Measurements from ENCODE around the gene SLIT1. TPM values are rescaled to one million over a fixed set of nuclear protein-coding genes. Genes with fewer than 3 reads are reported as not detected.

The SLIT1 gene
- total and polyA plus RNA-seq, 2 donors, result 0.19 to 0.58 TPM

GRCh38 chr10:97030894-97031293 is 154.9 kb downstream of the SLIT1 start:
- H3K4me3 ChIP-seq (ENCODE audit: low read depth, low read length), result no peak overlapping the region
- WGBS, result 68% methylated on average over 6 of the region's 6 CpGs
- no peaks in the 10 kb centered on the region for H3K36me3 ChIP-seq (ENCODE audit: insufficient read depth)
- H3K27ac ChIP-seq (ENCODE audit: low read depth), result no peak overlapping the region
- H3K4me1 ChIP-seq (ENCODE audit: insufficient read depth), result no peaks in the 10 kb centered on the region
- no peak for DNase-seq (ENCODE audit: extremely low spot score)

DNA sequence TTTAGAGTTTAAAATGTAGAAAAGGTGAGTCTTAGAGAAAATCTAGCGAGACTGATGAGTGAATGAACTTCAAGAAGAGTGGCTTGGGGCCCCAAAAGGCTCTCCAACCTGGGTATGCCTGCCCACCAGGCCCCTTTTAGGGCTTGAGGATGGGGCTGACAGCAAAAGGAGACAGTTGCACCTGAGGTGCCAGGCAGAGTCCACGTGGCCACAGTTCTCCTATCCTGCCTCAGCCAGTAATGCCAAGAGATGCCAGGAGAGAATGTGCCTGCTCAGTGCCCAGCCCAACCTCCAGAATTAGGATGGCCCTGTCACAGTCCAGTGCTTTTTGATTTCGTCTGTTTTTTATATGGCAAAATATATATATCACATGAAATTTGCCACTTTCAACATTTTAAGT is 156.5 kb downstream of the SLIT1 start:
- WGBS, result 87% methylated on average over 3 of the region's 3 CpGs
- H3K4me3 ChIP-seq (ENCODE audit: low read depth, low read length), result no peak overlapping the region
- H3K36me3 ChIP-seq (ENCODE audit: insufficient read depth), result no peaks in the 10 kb centered on the region
- no peak overlapping the region for H3K27ac ChIP-seq (ENCODE audit: low read depth)
- H3K4me1 ChIP-seq (ENCODE audit: insufficient read depth), result no peaks in the 10 kb centered on the region
- no peak for DNase-seq (ENCODE audit: extremely low spot score)

GRCh38 chr10:97028832-97029178 is 157.0 kb downstream of the SLIT1 start:
- H3K27ac ChIP-seq (ENCODE audit: low read depth), result no peak overlapping the region
- H3K4me1 ChIP-seq (ENCODE audit: insufficient read depth), result no peaks in the 10 kb centered on the region
- 91% methylated on average over 3 of the region's 3 CpGs for WGBS
- no peak overlapping the region for H3K4me3 ChIP-seq (ENCODE audit: low read depth, low read length)
- DNase-seq (ENCODE audit: extremely low spot score), result no peak
- H3K36me3 ChIP-seq (ENCODE audit: insufficient read depth), result no peaks in the 10 kb centered on the region

DNA sequence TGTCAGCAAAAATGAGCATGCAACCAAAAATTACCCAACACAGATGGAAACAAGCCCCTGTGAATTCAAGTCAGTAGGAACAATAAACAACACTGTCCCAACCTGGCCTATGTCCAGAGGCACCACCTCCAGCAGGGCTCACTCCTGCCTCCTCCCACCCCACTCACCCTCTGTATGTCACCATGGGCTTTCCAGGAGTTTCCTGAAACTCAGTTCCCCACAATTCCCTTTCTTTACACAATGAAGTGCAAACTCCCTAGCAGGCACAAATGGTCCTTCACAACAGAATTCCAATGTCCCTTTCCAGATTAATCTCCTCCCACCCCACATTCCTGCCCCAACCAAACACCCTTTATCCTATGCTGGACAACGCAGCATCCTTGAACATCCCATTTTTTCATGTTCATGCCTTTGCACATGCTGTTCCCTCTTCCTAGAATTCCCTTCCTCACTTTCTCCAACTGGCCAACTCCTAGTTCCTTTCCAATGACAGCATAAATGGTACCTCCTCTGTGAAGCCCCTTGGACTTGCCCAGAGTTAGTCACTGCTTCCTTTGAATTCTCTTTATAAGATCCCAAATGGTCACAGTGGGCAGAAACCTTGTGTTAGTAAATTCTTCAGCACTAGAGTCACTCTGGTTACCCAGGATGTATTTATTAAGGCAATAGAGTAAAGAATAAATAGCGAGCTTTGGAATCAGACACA is 157.5 kb downstream of the SLIT1 start:
- H3K36me3 ChIP-seq (ENCODE audit: insufficient read depth), result no peaks in the 10 kb centered on the region
- 94% methylated on average over 2 of the region's 2 CpGs for WGBS
- DNase-seq (ENCODE audit: extremely low spot score), result no peak
- H3K4me1 ChIP-seq (ENCODE audit: insufficient read depth), result no peaks in the 10 kb centered on the region
- H3K27ac ChIP-seq (ENCODE audit: low read depth), result no peak overlapping the region
- no peak overlapping the region for H3K4me3 ChIP-seq (ENCODE audit: low read depth, low read length)

- Histone ChIP-seq H3K27ac (ENCODE audit: low read depth) (no peak overlapping the region), H3K4me3 (ENCODE audit: low read depth, low read length) (no peak overlapping the region), H3K4me1 (ENCODE audit: insufficient read depth) (no peaks in the 10 kb centered on the region), H3K36me3 (ENCODE audit: insufficient read depth) (no peaks in the 10 kb centered on the region)
- no peak for DNase-seq (ENCODE audit: extremely low spot score)
- WGBS, result 78% methylated on average over 9 of the region's 9 CpGs
Measured at GRCh38 chr10:97025613-97026242, 160.0 kb downstream of the SLIT1 start.

GRCh38 chr10:97024168-97025073 is 161.3 kb downstream of the SLIT1 start:
- no peak for DNase-seq (ENCODE audit: extremely low spot score)
- no peaks in the 10 kb centered on the region for H3K36me3 ChIP-seq (ENCODE audit: insufficient read depth)
- H3K4me3 ChIP-seq (ENCODE audit: low read depth, low read length), result no peak overlapping the region
- peak overlapping the region; percentile 26 for H3K27ac ChIP-seq (ENCODE audit: low read depth)
- WGBS, result 21% methylated on average over 13 of the region's 13 CpGs
- no peaks in the 10 kb centered on the region for H3K4me1 ChIP-seq (ENCODE audit: insufficient read depth)

- no peak overlapping the region for H3K27ac ChIP-seq (ENCODE audit: low read depth)
- DNase-seq (ENCODE audit: extremely low spot score), result no peak
- no peaks in the 10 kb centered on the region for H3K4me1 ChIP-seq (ENCODE audit: insufficient read depth)
- WGBS, result 63% methylated on average over 14 of the region's 14 CpGs
- no peak overlapping the region for H3K4me3 ChIP-seq (ENCODE audit: low read depth, low read length)
- H3K36me3 ChIP-seq (ENCODE audit: insufficient read depth), result no peaks in the 10 kb centered on the region
Measured at GRCh38 chr10:97023401-97024167, 162.2 kb downstream of the SLIT1 start.

GRCh38 chr10:97022616-97023015 is 163.1 kb downstream of the SLIT1 start:
- DNase-seq (ENCODE audit: extremely low spot score), result no peak
- H3K4me1 ChIP-seq (ENCODE audit: insufficient read depth), result no peaks in the 10 kb centered on the region
- WGBS, result 98% methylated on average over 7 of the region's 7 CpGs
- H3K4me3 ChIP-seq (ENCODE audit: low read depth, low read length), result no peak overlapping the region
- H3K27ac ChIP-seq (ENCODE audit: low read depth), result no peak overlapping the region
- no peaks in the 10 kb centered on the region for H3K36me3 ChIP-seq (ENCODE audit: insufficient read depth)

- WGBS, result 33% methylated on average over 25 of the region's 25 CpGs
- no peak overlapping the region for H3K27ac ChIP-seq (ENCODE audit: low read depth)
- H3K4me1 ChIP-seq (ENCODE audit: insufficient read depth), result no peaks in the 10 kb centered on the region
- H3K4me3 ChIP-seq (ENCODE audit: low read depth, low read length), result no peak overlapping the region
- H3K36me3 ChIP-seq (ENCODE audit: insufficient read depth), result no peaks in the 10 kb centered on the region
- DNase-seq (ENCODE audit: extremely low spot score), result no peak
Measured at GRCh38 chr10:97020452-97021400, 165.0 kb downstream of the SLIT1 start.

- DNase-seq (ENCODE audit: extremely low spot score), result no peak
Measured at GRCh38 chr10:97019213-97019844, 166.4 kb downstream of the SLIT1 start.

DNA sequence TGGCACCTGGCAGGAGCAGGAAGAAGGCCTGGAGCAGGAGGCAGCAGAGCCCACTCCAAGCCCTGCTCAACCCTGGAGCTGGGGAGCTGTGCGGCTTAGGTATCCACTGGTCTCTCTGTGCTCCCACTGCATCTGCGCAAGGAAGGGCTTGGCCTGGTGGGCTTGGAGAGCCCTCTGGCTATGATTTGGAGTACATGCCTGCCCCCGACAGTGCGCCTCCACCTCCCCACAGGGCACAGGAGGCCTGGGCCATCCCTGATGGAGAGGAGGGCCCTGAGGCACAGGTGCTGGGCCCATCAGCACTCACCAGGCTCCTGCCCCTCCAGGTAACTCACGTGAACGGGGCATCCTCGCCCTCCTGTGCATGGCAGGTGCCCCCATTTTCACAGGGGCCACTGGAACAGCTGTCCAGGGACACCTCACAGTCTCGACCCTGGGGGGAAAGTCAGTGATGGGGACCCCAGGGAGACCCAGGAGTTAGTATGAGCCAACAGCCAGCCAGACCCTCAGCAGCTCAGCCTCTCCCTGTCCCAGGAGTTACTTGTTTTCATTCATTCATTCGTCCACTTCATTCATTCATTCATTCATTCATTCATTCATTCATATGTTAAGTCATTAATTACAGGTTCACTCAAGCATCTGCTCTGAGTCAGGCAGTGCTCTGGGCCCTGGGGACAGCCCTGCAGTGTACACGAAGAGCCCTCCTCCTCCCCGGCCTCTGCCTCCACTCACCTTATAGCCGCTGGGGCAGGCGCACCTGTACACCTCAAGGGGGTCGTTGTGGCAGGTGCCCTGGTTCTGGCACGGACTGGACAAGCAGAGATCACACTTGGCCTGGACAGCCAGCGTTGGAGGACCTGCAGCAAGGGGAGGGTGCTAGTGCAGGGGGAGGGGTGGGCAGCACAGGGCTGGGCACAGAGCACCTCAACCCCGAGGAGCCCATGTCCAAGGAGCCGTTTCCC is 167.2 kb downstream of the SLIT1 start:
- Histone ChIP-seq H3K36me3 (ENCODE audit: insufficient read depth) (no peaks in the 10 kb centered on the region), H3K4me3 (ENCODE audit: low read depth, low read length) (no peak overlapping the region), H3K4me1 (ENCODE audit: insufficient read depth) (no peaks in the 10 kb centered on the region), H3K27ac (ENCODE audit: low read depth) (no peak overlapping the region)
- WGBS, result 92% methylated on average over 18 of the region's 18 CpGs
- DNase-seq (ENCODE audit: extremely low spot score), result no peak

More at GRCh38 chr10:97019213-97019844, 166.4 kb downstream of the SLIT1 start:
- no peak overlapping the region for H3K4me3 ChIP-seq (ENCODE audit: low read depth, low read length)
- no peak overlapping the region for H3K27ac ChIP-seq (ENCODE audit: low read depth)
- 95% methylated on average over 12 of the region's 12 CpGs for WGBS
- H3K36me3 ChIP-seq (ENCODE audit: insufficient read depth), result no peaks in the 10 kb centered on the region
- H3K4me1 ChIP-seq (ENCODE audit: insufficient read depth), result no peaks in the 10 kb centered on the region

Data from urinary bladder (tissue), 4 donors.